Measurements from ENCODE around the gene LRSAM1. TPM values are rescaled to one million over a fixed set of nuclear protein-coding genes. Genes with fewer than 3 reads are reported as not detected.
A peak's percentile ranks its signal among the peaks of the same experiment; 100 is the strongest.

LRSAM1 gene
- total and polyA plus RNA-seq, 2 of the 8 experiments (the other 6 are each of a cell fraction or from before 2014, with no cell fraction given) = 9.7 to 18.3 TPM

DNA sequence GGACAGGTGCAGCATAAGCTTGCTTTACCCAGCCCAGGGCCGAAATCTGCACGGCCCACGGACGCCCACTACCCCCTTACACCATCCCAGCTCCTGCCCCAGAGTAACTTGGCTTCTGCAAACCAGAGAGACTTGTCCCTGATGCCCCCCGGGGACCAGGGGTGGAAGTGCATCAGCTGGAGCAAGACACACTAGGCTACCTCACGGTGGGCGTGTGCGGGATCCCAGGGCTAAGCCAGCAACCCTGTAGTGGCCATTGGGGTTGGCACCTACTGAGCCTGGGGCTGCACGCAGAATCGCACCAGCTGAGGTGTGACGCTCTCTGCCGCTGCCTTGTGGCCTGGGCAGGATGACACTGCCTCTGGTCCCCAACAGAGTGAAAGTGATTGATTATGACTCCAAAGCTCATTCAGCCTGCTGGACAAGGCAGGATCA lies 33.3 kb upstream of the LRSAM1 start:
- no peak overlapping the region for H3K4me3 ChIP-seq (ENCODE audit: extremely low read depth in 1 of 4, insufficient read depth in 2 of 4, low read depth in 3 of 4, low read length in 4 of 4)
- no peak overlapping the region for H4K91ac ChIP-seq (replicated peaks; ENCODE audit: insufficient read length, low read length)
- no peaks in the 10 kb centered on the region for H3K27me3 ChIP-seq (replicated peaks in 1 of 4; ENCODE audit: control insufficient read depth in 3 of 4, extremely low read depth in 1 of 4, insufficient read depth in 3 of 4, low read length in 3 of 4)
- peaks cover 2% of the 10 kb centered on the region; the same call in 1 of the 2 replicates for H3K23me2 ChIP-seq (ENCODE audit: low read depth, low read length)
- no peak overlapping the region for H2AK5ac ChIP-seq (ENCODE audit: low read depth, low read length)
- H3K4ac ChIP-seq (replicated peaks; ENCODE audit: insufficient read length, low read depth, low read length) = no peak overlapping the region
- H3K27ac ChIP-seq (ENCODE audit: low read depth, low read length) = no peak overlapping the region
- no peak overlapping the region for H3K18ac ChIP-seq (ENCODE audit: extremely low read depth, low read length)
- no peak overlapping the region for H4K5ac ChIP-seq (ENCODE audit: insufficient read length, low read depth, low read length)
- no peak overlapping the region for H3K4me2 ChIP-seq (ENCODE audit: insufficient read depth in 1 of 2, low read depth in 2 of 2, low read length in 2 of 2)
- peaks cover 0 to 7% of the 10 kb centered on the region in 2 experiments; a peak in 1 of 4 replicates for H3K79me2 ChIP-seq (ENCODE audit: control insufficient read depth in 1 of 2, insufficient read depth in 2 of 2, low read length in 2 of 2)
- H2BK15ac ChIP-seq (ENCODE audit: low read length) = no peak overlapping the region
- H3K23ac ChIP-seq (ENCODE audit: insufficient read length) = no peak overlapping the region
- peaks cover 4% of the 10 kb centered on the region for H3K79me1 ChIP-seq (ENCODE audit: low read depth, low read length)
- H2AFZ ChIP-seq (ENCODE audit: low read length) = no peak overlapping the region
- CTCF ChIA-PET (ENCODE audit: partially characterized antibody) = interaction anchor here (0.6 to 2.8 kb wide), 23 partner anchors 10 to 223 kb away, joined by 3 to 21 read pairs (median 3); partner anchors contain the start of gene SLC2A8
- H4K8ac ChIP-seq (ENCODE audit: extremely low read depth, insufficient read depth, low read length) = no peak overlapping the region
- peaks cover 0 to 8% (median 5%) of the 10 kb centered on the region in 4 experiments; a peak in 6 of 7 replicates for H3K4me1 ChIP-seq (replicated peaks in 1 of 4; ENCODE audit: control insufficient read depth in 3 of 4, insufficient read depth in 4 of 4, low read length in 3 of 4)
- FAIRE-seq = no peak
- POLR2A ChIA-PET (ENCODE audit: partially characterized antibody) = interaction anchor here (0.8 to 2.5 kb wide), 5 partner anchors 11 to 208 kb away, joined by 3 to 7 read pairs (median 4); no protein-coding TSS in a partner anchor
- no peak overlapping the region for H2BK5ac ChIP-seq (ENCODE audit: low read depth, low read length)
- H2BK120ac ChIP-seq (replicated peaks; ENCODE audit: low read depth, low read length) = no peak overlapping the region
- peaks cover 2% of the 10 kb centered on the region in 2 experiments for H4K20me1 ChIP-seq (replicated peaks in 1 of 2; ENCODE audit: control insufficient read depth in 1 of 2, insufficient read depth in 2 of 2, low read length in 2 of 2)
- no peak overlapping the region for H3K9ac ChIP-seq (replicated peaks in 1 of 4; ENCODE audit: extremely low read depth in 1 of 4, low read depth in 3 of 4, low read length in 3 of 4)
- 62% methylated on average over 12 of the region's 12 CpGs; no CpG with 5 or more reads in 1 of the 2 experiments for WGBS, 2 experiments (ENCODE audit: extremely low coverage in 1 of 2, insufficient coverage in 1 of 2, insufficient read length in 1 of 2, insufficient replicate concordance in 2 of 2, low coverage in 1 of 2, low lambda C conversion rate in 2 of 2, missing lambda C conversion rate in 1 of 2)
- no peak overlapping the region for H2BK20ac ChIP-seq (ENCODE audit: low read length)
- peak; percentile 43 to 83 for DNase-seq (ENCODE audit: low read depth in 1 of 2, low spot score in 2 of 2)
- H3K9me3 ChIP-seq (ENCODE audit: insufficient read depth in 2 of 2, low read depth in 1 of 2, low read length in 1 of 2) = no peaks in the 10 kb centered on the region
- H3K36me3 ChIP-seq (ENCODE audit: control insufficient read depth in 2 of 4, insufficient read depth in 4 of 4, low read length in 3 of 4) = no peaks in the 10 kb centered on the region
- H3K56ac ChIP-seq (replicated peaks; ENCODE audit: insufficient read length, low read depth, low read length) = no peak overlapping the region
- no peak overlapping the region for H3K14ac ChIP-seq (ENCODE audit: insufficient read length)
- no peak overlapping the region for H2BK12ac ChIP-seq (ENCODE audit: low read depth, low read length)
- TF ChIP-seq, protein P1, sequence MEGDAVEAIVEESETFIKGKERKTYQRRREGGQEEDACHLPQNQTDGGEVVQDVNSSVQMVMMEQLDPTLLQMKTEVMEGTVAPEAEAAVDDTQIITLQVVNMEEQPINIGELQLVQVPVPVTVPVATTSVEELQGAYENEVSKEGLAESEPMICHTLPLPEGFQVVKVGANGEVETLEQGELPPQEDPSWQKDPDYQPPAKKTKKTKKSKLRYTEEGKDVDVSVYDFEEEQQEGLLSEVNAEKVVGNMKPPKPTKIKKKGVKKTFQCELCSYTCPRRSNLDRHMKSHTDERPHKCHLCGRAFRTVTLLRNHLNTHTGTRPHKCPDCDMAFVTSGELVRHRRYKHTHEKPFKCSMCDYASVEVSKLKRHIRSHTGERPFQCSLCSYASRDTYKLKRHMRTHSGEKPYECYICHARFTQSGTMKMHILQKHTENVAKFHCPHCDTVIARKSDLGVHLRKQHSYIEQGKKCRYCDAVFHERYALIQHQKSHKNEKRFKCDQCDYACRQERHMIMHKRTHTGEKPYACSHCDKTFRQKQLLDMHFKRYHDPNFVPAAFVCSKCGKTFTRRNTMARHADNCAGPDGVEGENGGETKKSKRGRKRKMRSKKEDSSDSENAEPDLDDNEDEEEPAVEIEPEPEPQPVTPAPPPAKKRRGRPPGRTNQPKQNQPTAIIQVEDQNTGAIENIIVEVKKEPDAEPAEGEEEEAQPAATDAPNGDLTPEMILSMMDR (IDR thresholded peaks at IDR 0.05; ENCODE audit: control extremely low read depth in 1 of 3, insufficient read depth in 1 of 3, low read depth in 1 of 3, low read length in 3 of 3) = peak; percentile 65 to 76 (median 70)
- TF ChIP-seq CREB1 (IDR thresholded peaks at IDR 0.05) (peak; percentile 40; the same call in 1 of the 2 replicates), RAD21 (IDR thresholded peaks at IDR 0.05 in 1 of 2, conservative IDR thresholded peaks at IDR 0.05 in 1 of 2; ENCODE audit: low read depth in 2 of 2, low read length in 2 of 2) (peak; percentile 63 to 70), SUZ12 (IDR thresholded peaks at IDR 0.05; ENCODE audit: low read length) (no peak), CBX8 (IDR thresholded peaks at IDR 0.05; ENCODE audit: borderline replicate concordance, low read depth, low read length) (no peak), JUN (IDR thresholded peaks at IDR 0.05; ENCODE audit: low read depth, low read length) (no peak), TEAD4 (IDR thresholded peaks at IDR 0.05; ENCODE audit: low read depth, low read length) (no peak), CHD2 (IDR thresholded peaks at IDR 0.05; ENCODE audit: low read length) (no peak), POU5F1 (IDR thresholded peaks at IDR 0.05; ENCODE audit: low read depth, low read length) (no peak), YY1 (IDR thresholded peaks at IDR 0.05; ENCODE audit: low read depth, low read length) (no peak)
- TF ChIP-seq, protein P2, sequence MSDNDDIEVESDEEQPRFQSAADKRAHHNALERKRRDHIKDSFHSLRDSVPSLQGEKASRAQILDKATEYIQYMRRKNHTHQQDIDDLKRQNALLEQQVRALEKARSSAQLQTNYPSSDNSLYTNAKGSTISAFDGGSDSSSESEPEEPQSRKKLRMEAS (IDR thresholded peaks at IDR 0.05) = peak; percentile 59

All from H1 (cell line).